ENCODE data around the gene FKRP.

Gene FKRP

GRCh38 chr19:46745521-46746280 is at the start of gene FKRP:
Gene FKRP (plus strand): TSS chr19:46746057. CDS start chr19:46755451, 9,394 bp downstream.
- in situ Hi-C loops (cut with HindIII; ENCODE audit: low sequenced_read_pairs) = loop anchor here (5.0 to 10.0 kb wide), 2 partner anchors 79 to 102 kb away; no protein-coding TSS in a partner anchor
- TF ChIP-seq CTCF (IDR thresholded peaks at IDR 0.05; ENCODE audit: low read depth, low read length, missing control alignments) = no peak
- H3K4me3 ChIP-seq (ENCODE audit: low read depth, low read length) = peak within 1 kb of the TSS; percentile 76
- DNase-seq (ENCODE audit: low read depth) = no peak

GRCh38 chr19:46696866-46697203 is 49.0 kb upstream of the FKRP start:
- in situ Hi-C loops (cut with HindIII; ENCODE audit: low sequenced_read_pairs) = no loop called here
- no peak overlapping the region for H3K4me3 ChIP-seq (ENCODE audit: low read depth, low read length)
- no peak for TF ChIP-seq CTCF (IDR thresholded peaks at IDR 0.05; ENCODE audit: low read depth, low read length, missing control alignments)
- DNase-seq (ENCODE audit: low read depth) = no peak

GRCh38 chr19:46697204-46697960 is 48.5 kb upstream of the FKRP start:
- H3K4me3 ChIP-seq (ENCODE audit: low read depth, low read length) = no peak overlapping the region
- TF ChIP-seq CTCF (IDR thresholded peaks at IDR 0.05; ENCODE audit: low read depth, low read length, missing control alignments) = no peak
- DNase-seq (ENCODE audit: low read depth) = peak; percentile 15
- in situ Hi-C loops (cut with HindIII; ENCODE audit: low sequenced_read_pairs) = no loop called here

GRCh38 chr19:46698395-46699321 is 47.2 kb upstream of the FKRP start:
- no peak overlapping the region for H3K4me3 ChIP-seq (ENCODE audit: low read depth, low read length)
- in situ Hi-C loops (cut with HindIII; ENCODE audit: low sequenced_read_pairs) = no loop called here
- no peak for DNase-seq (ENCODE audit: low read depth)
- no peak for TF ChIP-seq CTCF (IDR thresholded peaks at IDR 0.05; ENCODE audit: low read depth, low read length, missing control alignments)

- DNase-seq (ENCODE audit: low read depth) = no peak
- in situ Hi-C loops (cut with HindIII; ENCODE audit: low sequenced_read_pairs) = no loop called here
- no peak overlapping the region for H3K4me3 ChIP-seq (ENCODE audit: low read depth, low read length)
- TF ChIP-seq CTCF (IDR thresholded peaks at IDR 0.05; ENCODE audit: low read depth, low read length, missing control alignments) = no peak
Observed at GRCh38 chr19:46700704-46701103, 45.2 kb upstream of the FKRP start.

Data from astrocyte of the cerebellum (primary cell).